GM23338 (cell line): Measurements from ENCODE around the gene RGS2. TPM values are rescaled to one million over a fixed set of nuclear protein-coding genes. Genes with fewer than 3 reads are reported as not detected.

ENCODE experiments used
- ATAC-seq: fragments of 200-7000 bp; cut with Tn5 transposase; 3 replicates; pipeline ENCODE4 v1.9.1; 2020
- DNase-seq: peaks from one replicate; pipeline ENCODE4 v3.0.0-alpha.2; 2015; ENCODE audit warnings: low spot score
- H2AFZ ChIP-seq: fragments of 200-600 bp; sonication (generic); 2 replicates; pipeline ENCODE4 v1.8.0; 2016; ENCODE audit warnings: antibody characterized with exemption, mild to moderate bottlenecking, moderate library complexity
- H3F3A ChIP-seq: fragments of 200-600 bp; sonication (generic); replicated peaks from 2 replicates; pipeline ENCODE4 v1.8.0; 2017; ENCODE audit warnings: antibody characterized with exemption, mixed run types, low read depth
- H3K27ac ChIP-seq: fragments of 200-600 bp; sonication (generic); 2 replicates; pipeline ENCODE4 v1.6.1; 2016; ENCODE audit warnings: low read depth
- H3K27me3 ChIP-seq: fragments of 200-600 bp; sonication (generic); 2 replicates; pipeline ENCODE4 v1.8.0; 2016; ENCODE audit warnings: mild to moderate bottlenecking, mixed run types, moderate library complexity; ENCODE audit not compliant: insufficient read depth
- H3K36me3 ChIP-seq: fragments of 200-600 bp; sonication (generic); 2 replicates; pipeline ENCODE4 v1.8.0; 2016; ENCODE audit warnings: mild to moderate bottlenecking; ENCODE audit not compliant: insufficient read depth
- H3K4me1 ChIP-seq: fragments of 200-600 bp; sonication (generic); 2 replicates; pipeline ENCODE4 v1.8.0; 2016; ENCODE audit warnings: mild to moderate bottlenecking, moderate library complexity; ENCODE audit not compliant: insufficient read depth
- H3K4me2 ChIP-seq: fragments of 200-600 bp; sonication (generic); 2 replicates; pipeline ENCODE4 v1.7.1; 2017; ENCODE audit warnings: mixed run types
- H3K4me3 ChIP-seq: fragments of 200-600 bp; sonication (generic); 2 replicates; pipeline ENCODE4 v1.6.1; 2016; ENCODE audit warnings: mixed run types
- H3K79me2 ChIP-seq: fragments of 200-600 bp; sonication (generic); replicated peaks from 2 replicates; pipeline ENCODE4 v1.8.0; 2017; ENCODE audit warnings: mild to moderate bottlenecking; ENCODE audit not compliant: insufficient read depth
- H3K9me2 ChIP-seq: fragments of 200-600 bp; sonication (generic); 2 replicates; pipeline ENCODE4 v1.8.0; 2017; ENCODE audit not compliant: insufficient read depth
- H4K20me1 ChIP-seq: fragments of 200-600 bp; sonication (generic); replicated peaks from 2 replicates; pipeline ENCODE4 v1.8.0; 2017; ENCODE audit warnings: mild to moderate bottlenecking; ENCODE audit not compliant: insufficient read depth
- H3K27ac Mint-ChIP-seq: 2 replicates; pipeline ENCODE4 v1.8.0; 2020; ENCODE audit warnings: inconsistent platforms, mild to moderate bottlenecking, moderate library complexity, mixed read lengths
- H3K27me3 Mint-ChIP-seq: 3 replicates; pipeline ENCODE4 v1.8.0; 2022; ENCODE audit warnings: low read depth, mild to moderate bottlenecking, moderate library complexity, mixed read lengths, inconsistent platforms; ENCODE audit not compliant: insufficient read depth, poor library complexity
- H3K36me3 Mint-ChIP-seq: 3 replicates; pipeline ENCODE4 v1.8.0; 2021; ENCODE audit warnings: low read depth, mild to moderate bottlenecking, inconsistent platforms, moderate library complexity, mixed read lengths
- H3K4me1 Mint-ChIP-seq: 3 replicates; pipeline ENCODE4 v1.8.0; 2020; ENCODE audit warnings: mild to moderate bottlenecking, inconsistent platforms, mixed read lengths
- H3K4me3 Mint-ChIP-seq: 3 replicates; pipeline ENCODE4 v1.8.0; 2021; ENCODE audit warnings: moderate library complexity, mild to moderate bottlenecking, inconsistent platforms, mixed read lengths
- H3K9me3 Mint-ChIP-seq: 3 replicates; pipeline ENCODE4 v1.8.0; 2020; ENCODE audit warnings: moderate library complexity, mild to moderate bottlenecking, inconsistent platforms, mixed read lengths
- CREB1 ChIP-seq: fragments of 250-450 bp; sonication (Bioruptor Pico); IDR thresholded peaks from 2 replicates; pipeline ENCODE4 v1.5.0; 2020; ENCODE audit warnings: low read depth, mild to moderate bottlenecking, moderate library complexity
- CTCF ChIP-seq, 2 experiments: fragments of 200-600 bp in 1 of 2; sonication (generic) in 1 of 2; conservative IDR thresholded peaks; 2 replicates each; pipeline versions ENCODE4 v1.5.1 to v1.6.1; 2016 to 2017; ENCODE audit warnings: antibody characterized with exemption in 2 of 2, low read depth in 2 of 2, mild to moderate bottlenecking in 2 of 2, moderate library complexity in 1 of 2
- ETS1 ChIP-seq: IDR thresholded peaks from 2 replicates; pipeline ENCODE4 v1.6.1; 2016; ENCODE audit warnings: antibody characterized with exemption
- EZH2 ChIP-seq: fragments of 200-600 bp; sonication (generic); IDR thresholded peaks from one replicate; pipeline ENCODE4 v1.8.0; 2017; ENCODE audit warnings: antibody characterized with exemption, mild to moderate bottlenecking, low read depth; ENCODE audit not compliant: unreplicated experiment
- EZH2phosphoT487 ChIP-seq: fragments of 200-600 bp; sonication (generic); IDR thresholded peaks from one replicate; pipeline ENCODE4 v1.8.1; 2018; ENCODE audit warnings: antibody characterized with exemption; ENCODE audit not compliant: unreplicated experiment
- POLR2AphosphoS5 ChIP-seq: IDR thresholded peaks from 2 replicates; pipeline ENCODE4 v1.6.1; 2016; ENCODE audit warnings: antibody characterized with exemption, low read depth
- REST ChIP-seq: IDR thresholded peaks from one replicate; pipeline ENCODE4 v1.6.1; 2018; ENCODE audit warnings: antibody characterized with exemption; ENCODE audit not compliant: unreplicated experiment
- STAT1 ChIP-seq: IDR thresholded peaks from one replicate; pipeline ENCODE4 v1.6.1; 2016; ENCODE audit warnings: antibody characterized with exemption; ENCODE audit not compliant: unreplicated experiment
- ZNF331 ChIP-seq: fragments of 250-450 bp; sonication (Bioruptor Pico); IDR thresholded peaks from 2 replicates; pipeline ENCODE4 v1.5.0; 2020; ENCODE audit warnings: low read depth, mild to moderate bottlenecking, moderate library complexity
- polyA plus RNA-seq: library from polyadenylated mRNA; unstranded; fragments of >200 nt; fragmentation: Nextera tagmentation; extraction: Ambion mirVana; gene quantifications from 2 replicates; pipeline ENCODE4 v1.2.1, GENCODE V29; 2016
- total RNA-seq: library from RNA; depleted of rRNA; stranded (reverse); fragments of >200 nt; shearing (Covaris generic); gene quantifications from 2 replicates; pipeline ENCODE4 v1.2.3, GENCODE V29; 2014
- TF ChIP-seq, protein P1 (sequence below): fragments of 250-450 bp; sonication (Bioruptor Pico); IDR thresholded peaks from 2 replicates; pipeline ENCODE4 v1.5.0; 2020; ENCODE audit warnings: mild to moderate bottlenecking, moderate library complexity

Gene RGS2
- total and polyA plus RNA-seq, 2 experiments from 2014 or later, result 13.8 to 24.8 TPM

- Histone ChIP-seq H3K4me2 (no peak overlapping the region), H3F3A (no peaks in the 10 kb centered on the region)
These were observed 49.7 kb upstream of the RGS2 start for GRCh38 chr1:192759104-192759503.

More at GRCh38 chr1:192759104-192759503, 49.7 kb upstream of the RGS2 start:
- no peak overlapping the region for H3K27ac Mint-ChIP-seq
- Histone ChIP-seq H3K9me2 (peaks cover 4% of the 10 kb centered on the region; the same call in 1 of the 2 replicates), H3K27ac (no peak overlapping the region), H3K79me2 (no peaks in the 10 kb centered on the region), H3K4me3 (no peak overlapping the region), H4K20me1 (no peaks in the 10 kb centered on the region), H3K4me1 (no peaks in the 10 kb centered on the region), H3K27me3 (no peaks in the 10 kb centered on the region), H3K36me3 (no peaks in the 10 kb centered on the region), H2AFZ (no peak overlapping the region)
- no peaks in the 10 kb centered on the region for H3K9me3 Mint-ChIP-seq
- H3K4me3 Mint-ChIP-seq, result no peak overlapping the region
- ATAC-seq (no peak), DNase-seq (no peak)
- no peak for TF ChIP-seq ETS1
- TF ChIP-seq, protein P1, sequence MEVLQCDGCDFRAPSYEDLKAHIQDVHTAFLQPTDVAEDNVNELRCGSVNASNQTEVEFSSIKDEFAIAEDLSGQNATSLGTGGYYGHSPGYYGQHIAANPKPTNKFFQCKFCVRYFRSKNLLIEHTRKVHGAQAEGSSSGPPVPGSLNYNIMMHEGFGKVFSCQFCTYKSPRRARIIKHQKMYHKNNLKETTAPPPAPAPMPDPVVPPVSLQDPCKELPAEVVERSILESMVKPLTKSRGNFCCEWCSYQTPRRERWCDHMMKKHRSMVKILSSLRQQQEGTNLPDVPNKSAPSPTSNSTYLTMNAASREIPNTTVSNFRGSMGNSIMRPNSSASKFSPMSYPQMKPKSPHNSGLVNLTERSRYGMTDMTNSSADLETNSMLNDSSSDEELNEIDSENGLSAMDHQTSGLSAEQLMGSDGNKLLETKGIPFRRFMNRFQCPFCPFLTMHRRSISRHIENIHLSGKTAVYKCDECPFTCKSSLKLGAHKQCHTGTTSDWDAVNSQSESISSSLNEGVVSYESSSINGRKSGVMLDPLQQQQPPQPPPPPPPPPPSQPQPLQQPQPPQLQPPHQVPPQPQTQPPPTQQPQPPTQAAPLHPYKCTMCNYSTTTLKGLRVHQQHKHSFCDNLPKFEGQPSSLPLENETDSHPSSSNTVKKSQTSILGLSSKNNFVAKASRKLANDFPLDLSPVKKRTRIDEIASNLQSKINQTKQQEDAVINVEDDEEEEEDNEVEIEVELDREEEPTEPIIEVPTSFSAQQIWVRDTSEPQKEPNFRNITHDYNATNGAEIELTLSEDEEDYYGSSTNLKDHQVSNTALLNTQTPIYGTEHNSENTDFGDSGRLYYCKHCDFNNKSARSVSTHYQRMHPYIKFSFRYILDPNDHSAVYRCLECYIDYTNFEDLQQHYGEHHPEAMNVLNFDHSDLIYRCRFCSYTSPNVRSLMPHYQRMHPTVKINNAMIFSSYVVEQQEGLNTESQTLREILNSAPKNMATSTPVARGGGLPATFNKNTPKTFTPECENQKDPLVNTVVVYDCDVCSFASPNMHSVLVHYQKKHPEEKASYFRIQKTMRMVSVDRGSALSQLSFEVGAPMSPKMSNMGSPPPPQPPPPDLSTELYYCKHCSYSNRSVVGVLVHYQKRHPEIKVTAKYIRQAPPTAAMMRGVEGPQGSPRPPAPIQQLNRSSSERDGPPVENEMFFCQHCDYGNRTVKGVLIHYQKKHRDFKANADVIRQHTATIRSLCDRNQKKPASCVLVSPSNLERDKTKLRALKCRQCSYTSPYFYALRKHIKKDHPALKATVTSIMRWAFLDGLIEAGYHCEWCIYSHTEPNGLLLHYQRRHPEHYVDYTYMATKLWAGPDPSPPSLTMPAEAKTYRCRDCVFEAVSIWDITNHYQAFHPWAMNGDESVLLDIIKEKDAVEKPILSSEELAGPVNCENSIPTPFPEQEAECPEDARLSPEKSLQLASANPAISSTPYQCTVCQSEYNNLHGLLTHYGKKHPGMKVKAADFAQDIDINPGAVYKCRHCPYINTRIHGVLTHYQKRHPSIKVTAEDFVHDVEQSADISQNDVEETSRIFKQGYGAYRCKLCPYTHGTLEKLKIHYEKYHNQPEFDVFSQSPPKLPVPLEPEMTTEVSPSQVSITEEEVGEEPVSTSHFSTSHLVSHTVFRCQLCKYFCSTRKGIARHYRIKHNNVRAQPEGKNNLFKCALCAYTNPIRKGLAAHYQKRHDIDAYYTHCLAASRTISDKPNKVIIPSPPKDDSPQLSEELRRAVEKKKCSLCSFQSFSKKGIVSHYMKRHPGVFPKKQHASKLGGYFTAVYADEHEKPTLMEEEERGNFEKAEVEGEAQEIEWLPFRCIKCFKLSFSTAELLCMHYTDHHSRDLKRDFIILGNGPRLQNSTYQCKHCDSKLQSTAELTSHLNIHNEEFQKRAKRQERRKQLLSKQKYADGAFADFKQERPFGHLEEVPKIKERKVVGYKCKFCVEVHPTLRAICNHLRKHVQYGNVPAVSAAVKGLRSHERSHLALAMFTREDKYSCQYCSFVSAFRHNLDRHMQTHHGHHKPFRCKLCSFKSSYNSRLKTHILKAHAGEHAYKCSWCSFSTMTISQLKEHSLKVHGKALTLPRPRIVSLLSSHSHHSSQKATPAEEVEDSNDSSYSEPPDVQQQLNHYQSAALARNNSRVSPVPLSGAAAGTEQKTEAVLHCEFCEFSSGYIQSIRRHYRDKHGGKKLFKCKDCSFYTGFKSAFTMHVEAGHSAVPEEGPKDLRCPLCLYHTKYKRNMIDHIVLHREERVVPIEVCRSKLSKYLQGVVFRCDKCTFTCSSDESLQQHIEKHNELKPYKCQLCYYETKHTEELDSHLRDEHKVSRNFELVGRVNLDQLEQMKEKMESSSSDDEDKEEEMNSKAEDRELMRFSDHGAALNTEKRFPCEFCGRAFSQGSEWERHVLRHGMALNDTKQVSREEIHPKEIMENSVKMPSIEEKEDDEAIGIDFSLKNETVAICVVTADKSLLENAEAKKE (CRISPR knock-in tag), result no peak
- TF ChIP-seq CREB1 (CRISPR knock-in tag), result no peak
- TF ChIP-seq EZH2, result no peak
- no peak for TF ChIP-seq POLR2AphosphoS5
- no peak for TF ChIP-seq REST
- no peak for TF ChIP-seq STAT1
- TF ChIP-seq EZH2phosphoT487, result no peak
- no peak for TF ChIP-seq ZNF331 (CRISPR knock-in tag)
- no peak for TF ChIP-seq CTCF (conservative IDR thresholded peaks at IDR 0.05; ENCODE audit: low read depth in 2 of 2)
- peaks cover 9% of the 10 kb centered on the region for H3K4me1 Mint-ChIP-seq
- no peaks in the 10 kb centered on the region for H3K36me3 Mint-ChIP-seq
- H3K27me3 Mint-ChIP-seq, result peaks cover 2% of the 10 kb centered on the region
